Endothelial cell (in vitro differentiated cells): Measurements from ENCODE around the gene C17orf113. TPM values are rescaled to one million over a fixed set of nuclear protein-coding genes. Genes with fewer than 3 reads are reported as not detected.

ENCODE experiments used
- DNase-seq: peaks from one replicate; pipeline ENCODE4 v3.0.0; 2021; ENCODE audit warnings: low spot score
- H3K27ac Mint-ChIP-seq: one replicate; pipeline ENCODE4 v1.8.0; 2021; ENCODE audit warnings: mixed read lengths, inconsistent platforms; ENCODE audit not compliant: unreplicated experiment
- H3K27me3 Mint-ChIP-seq: one replicate; pipeline ENCODE4 v1.8.0; 2021; ENCODE audit warnings: mild to moderate bottlenecking, moderate library complexity, mixed read lengths, inconsistent platforms; ENCODE audit not compliant: unreplicated experiment
- H3K36me3 Mint-ChIP-seq: one replicate; pipeline ENCODE4 v1.8.0; 2021; ENCODE audit warnings: mild to moderate bottlenecking, low read depth, mixed read lengths, inconsistent platforms; ENCODE audit not compliant: unreplicated experiment
- H3K4me1 Mint-ChIP-seq: one replicate; pipeline ENCODE4 v1.8.0; 2021; ENCODE audit warnings: mild to moderate bottlenecking, mixed read lengths, inconsistent platforms; ENCODE audit not compliant: unreplicated experiment
- H3K4me3 Mint-ChIP-seq: one replicate; pipeline ENCODE4 v1.8.0; 2021; ENCODE audit warnings: mild to moderate bottlenecking, mixed read lengths, inconsistent platforms; ENCODE audit not compliant: unreplicated experiment
- H3K9me3 Mint-ChIP-seq: one replicate; pipeline ENCODE4 v1.8.0; 2021; ENCODE audit warnings: mixed read lengths, inconsistent platforms; ENCODE audit not compliant: unreplicated experiment
- total RNA-seq: library from RNA; stranded (reverse); fragmentation: NEBNext Ultra II Directional; extraction: Animal tissue kit (Norgen Biotek cat#: 25700); gene quantifications from one replicate; pipeline ENCODE4 v1.2.1, GENCODE V29; 2021; ENCODE audit not compliant: unreplicated experiment
- TF ChIP-seq, protein P1 (sequence below): fragments of 200-600 bp; sonication (generic); IDR thresholded peaks from one replicate; pipeline ENCODE4 v1.5.0; 2021; ENCODE audit warnings: antibody characterized with exemption; ENCODE audit not compliant: unreplicated experiment

C17orf113 gene
- total RNA-seq, 1 donor from 2014 or later: 1.6 TPM

DNA sequence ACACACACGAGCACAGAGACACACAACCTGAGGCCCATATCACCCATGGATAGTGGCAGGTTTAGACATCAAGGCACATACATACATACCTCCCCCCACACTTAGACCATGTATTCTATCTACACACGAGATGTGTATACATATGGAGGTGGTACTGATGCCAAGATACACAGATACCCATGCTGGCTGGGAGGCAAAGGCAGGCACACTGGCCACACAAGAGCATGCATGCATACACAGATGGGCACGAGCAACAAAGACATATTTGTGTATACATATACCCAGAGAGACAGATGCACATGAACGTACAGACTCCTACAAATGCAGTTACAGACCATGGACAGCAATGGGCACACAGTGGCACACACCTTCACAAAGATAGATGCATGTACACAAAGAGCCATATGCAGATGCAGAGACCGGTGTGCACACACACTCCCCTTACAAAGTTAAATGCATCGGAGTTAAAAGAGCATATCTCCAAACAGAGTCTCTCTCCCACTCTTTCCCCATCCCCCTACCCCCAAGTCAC, 2.0 kb upstream of the C17orf113 start:
- Mint-ChIP-seq H3K4me1 (peaks cover 15% of the 10 kb centered on the region), H3K4me3 (no peak overlapping the region)

DNA sequence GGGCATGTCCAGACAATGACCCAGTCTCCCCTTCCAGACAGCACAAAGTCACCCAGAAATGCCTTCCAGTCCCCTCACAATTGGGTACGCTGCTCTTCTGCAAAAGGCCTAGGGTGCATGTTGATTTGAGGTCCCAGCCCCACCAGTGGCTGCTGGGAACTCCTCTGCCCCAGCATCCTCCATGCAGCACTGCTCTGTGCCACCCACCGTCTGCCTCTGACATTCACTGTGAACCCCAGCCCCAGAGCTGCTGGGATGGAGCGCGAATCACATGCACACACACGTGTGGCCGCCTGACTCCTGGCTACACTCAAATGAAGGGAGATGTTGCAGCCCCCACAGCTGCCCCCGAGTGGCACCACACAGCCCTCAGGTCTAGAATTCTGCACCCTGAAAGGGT, 1.2 kb upstream of the C17orf113 start:
- H3K27ac Mint-ChIP-seq: no peak overlapping the region
- peaks cover 17% of the 10 kb centered on the region for H3K27me3 Mint-ChIP-seq
- H3K4me3 Mint-ChIP-seq: no peak overlapping the region
- H3K36me3 Mint-ChIP-seq: no peaks in the 10 kb centered on the region
- no peak for DNase-seq
- no peaks in the 10 kb centered on the region for H3K9me3 Mint-ChIP-seq
- peaks cover 15% of the 10 kb centered on the region for H3K4me1 Mint-ChIP-seq
- TF ChIP-seq, protein P1, sequence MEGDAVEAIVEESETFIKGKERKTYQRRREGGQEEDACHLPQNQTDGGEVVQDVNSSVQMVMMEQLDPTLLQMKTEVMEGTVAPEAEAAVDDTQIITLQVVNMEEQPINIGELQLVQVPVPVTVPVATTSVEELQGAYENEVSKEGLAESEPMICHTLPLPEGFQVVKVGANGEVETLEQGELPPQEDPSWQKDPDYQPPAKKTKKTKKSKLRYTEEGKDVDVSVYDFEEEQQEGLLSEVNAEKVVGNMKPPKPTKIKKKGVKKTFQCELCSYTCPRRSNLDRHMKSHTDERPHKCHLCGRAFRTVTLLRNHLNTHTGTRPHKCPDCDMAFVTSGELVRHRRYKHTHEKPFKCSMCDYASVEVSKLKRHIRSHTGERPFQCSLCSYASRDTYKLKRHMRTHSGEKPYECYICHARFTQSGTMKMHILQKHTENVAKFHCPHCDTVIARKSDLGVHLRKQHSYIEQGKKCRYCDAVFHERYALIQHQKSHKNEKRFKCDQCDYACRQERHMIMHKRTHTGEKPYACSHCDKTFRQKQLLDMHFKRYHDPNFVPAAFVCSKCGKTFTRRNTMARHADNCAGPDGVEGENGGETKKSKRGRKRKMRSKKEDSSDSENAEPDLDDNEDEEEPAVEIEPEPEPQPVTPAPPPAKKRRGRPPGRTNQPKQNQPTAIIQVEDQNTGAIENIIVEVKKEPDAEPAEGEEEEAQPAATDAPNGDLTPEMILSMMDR: no peak

More for the DNA sequence above, 2.0 kb upstream of the C17orf113 start:
- Mint-ChIP-seq H3K9me3 (no peaks in the 10 kb centered on the region), H3K27me3 (peaks cover 17% of the 10 kb centered on the region), H3K27ac (no peak overlapping the region), H3K36me3 (no peaks in the 10 kb centered on the region)
- TF ChIP-seq, protein P1: no peak
- DNase-seq: no peak

DNA sequence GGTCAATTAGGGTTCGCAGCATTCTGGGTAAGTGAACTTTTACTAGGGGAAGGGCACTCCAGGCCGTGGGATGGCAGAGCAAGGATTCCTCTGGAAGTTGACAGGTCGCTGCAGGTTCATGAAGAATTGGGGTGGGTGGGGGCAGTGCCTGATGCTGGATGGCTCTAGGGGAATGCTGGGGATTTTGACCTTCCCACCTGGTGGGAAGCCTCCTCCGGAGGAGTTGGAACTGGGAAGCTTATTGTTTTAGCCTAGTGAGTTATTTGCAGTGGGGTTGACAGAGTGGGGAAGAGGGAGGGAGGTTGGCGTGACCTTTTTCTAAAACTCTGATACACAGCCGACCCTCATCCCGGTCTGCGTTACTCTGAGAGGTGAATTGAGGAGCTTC, 606 bp upstream of the C17orf113 start:
- peaks cover 13% of the 10 kb centered on the region for H3K27me3 Mint-ChIP-seq
- H3K4me1 Mint-ChIP-seq: peaks cover 15% of the 10 kb centered on the region
- H3K27ac Mint-ChIP-seq: no peak overlapping the region
- DNase-seq: no peak
- peak overlapping the region; percentile 92 for H3K4me3 Mint-ChIP-seq
- TF ChIP-seq, protein P1: no peak
- no peaks in the 10 kb centered on the region for H3K36me3 Mint-ChIP-seq
- H3K9me3 Mint-ChIP-seq: no peaks in the 10 kb centered on the region

DNA sequence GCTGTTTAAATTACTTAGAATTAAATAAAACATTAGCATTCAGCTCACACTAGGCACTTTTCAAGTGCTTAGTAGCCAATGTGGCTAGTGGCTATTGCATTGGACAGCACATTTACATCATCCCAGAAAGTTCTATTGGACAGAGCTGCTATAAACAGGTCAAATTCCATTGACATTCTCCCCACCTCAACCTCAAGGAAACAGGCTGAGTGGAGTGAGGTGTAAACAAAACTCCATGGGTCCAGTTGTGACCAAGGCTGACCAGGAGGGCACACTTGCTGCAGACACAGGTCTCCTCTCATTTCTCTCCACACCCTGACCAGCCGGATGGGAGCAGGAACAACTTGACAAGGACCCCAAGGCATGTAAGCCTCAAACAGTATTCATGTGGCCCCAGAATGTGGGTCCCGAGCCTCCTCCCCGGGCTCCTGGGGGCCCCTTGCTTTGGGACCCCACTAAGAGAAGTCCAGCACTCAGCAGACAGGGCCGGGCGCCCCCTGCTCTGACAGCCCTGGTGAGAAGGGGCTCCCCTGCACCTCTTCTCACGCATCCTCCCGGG, 488 bp downstream of the C17orf113 start:
- no peaks in the 10 kb centered on the region for H3K9me3 Mint-ChIP-seq
- H3K4me1 Mint-ChIP-seq: peaks cover 7% of the 10 kb centered on the region
- H3K4me3 Mint-ChIP-seq: peak overlapping the region; percentile 93
- no peaks in the 10 kb centered on the region for H3K36me3 Mint-ChIP-seq
- H3K27ac Mint-ChIP-seq: peak overlapping the region; percentile 57
- TF ChIP-seq, protein P1: no peak
- H3K27me3 Mint-ChIP-seq: peaks cover 8% of the 10 kb centered on the region
- no peak for DNase-seq

DNA sequence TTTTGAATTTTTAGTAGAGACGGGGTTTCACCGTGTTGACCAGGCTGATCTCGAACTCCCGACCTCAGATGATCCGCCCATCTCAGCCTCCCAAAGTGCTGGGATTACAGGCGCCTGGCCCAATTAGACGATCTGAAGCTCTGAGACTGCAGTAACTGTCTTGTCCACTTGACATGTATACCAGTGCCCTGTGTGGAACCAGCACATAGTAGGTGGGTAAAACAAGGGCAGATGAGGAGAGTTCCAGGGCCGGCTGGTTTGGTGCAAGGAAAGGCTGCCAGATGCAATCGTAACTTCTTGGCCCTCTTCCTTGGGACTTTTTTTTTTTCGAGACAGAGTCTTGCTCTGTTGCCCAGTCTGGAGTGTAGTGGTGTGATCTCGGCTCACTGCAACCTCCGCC, 3.1 kb downstream of the C17orf113 start:
- H3K36me3 Mint-ChIP-seq: no peaks in the 10 kb centered on the region
- peaks cover 3% of the 10 kb centered on the region for H3K4me1 Mint-ChIP-seq
- no peak overlapping the region for H3K27ac Mint-ChIP-seq
- no peak overlapping the region for H3K4me3 Mint-ChIP-seq
- TF ChIP-seq, protein P1: no peak
- no peaks in the 10 kb centered on the region for H3K9me3 Mint-ChIP-seq
- no peak for DNase-seq
- H3K27me3 Mint-ChIP-seq: peaks cover 8% of the 10 kb centered on the region
